Prostate gland (tissue), 2 donors: ENCODE data around the gene ALK.

Source experiments
- CTCF ChIP-seq, 4 experiments: fragments of 200-600 bp in 2 of 4; fragments of 450-650 bp in 2 of 4; sonication (generic) in 2 of 4; IDR thresholded peaks; 1 replicate in 3 of 4; 2 replicates in 1 of 4; pipeline ENCODE4 v1.5.1; 2016 to 2019; ENCODE audit warnings: antibody characterized with exemption in 4 of 4, mild to moderate bottlenecking in 2 of 4, moderate library complexity in 2 of 4
- POLR2A ChIP-seq: fragments of 450-650 bp; IDR thresholded peaks from one replicate; pipeline ENCODE4 v1.6.1; 2016; ENCODE audit warnings: antibody characterized with exemption, mild to moderate bottlenecking
- POLR2AphosphoS5 ChIP-seq: sonication (generic); formaldehyde crosslinking; IDR thresholded peaks from one replicate; pipeline ENCODE4 v1.6.1; 2017; ENCODE audit warnings: antibody characterized with exemption

- TF ChIP-seq POLR2A (no peak), CTCF (IDR thresholded peaks at IDR 0.05) (no peak), POLR2AphosphoS5 (no peak)
Measured at GRCh38 chr2:29275186-29275585, 646.2 kb downstream of the ALK start.
